ENCODE measurements around the gene TMC5. TPM values are rescaled to one million over a fixed set of nuclear protein-coding genes. Genes with fewer than 3 reads are reported as not detected.
A peak's percentile ranks its signal among the peaks of the same experiment; 100 is the strongest.
"Not testable (repeated sequence)": the region's sequence is repeated elsewhere in the genome, so short reads cannot be mapped to it uniquely, and the experiment has no call there.

The TMC5 gene
- total RNA-seq, 1 donor from 2014 or later, result 0.33 TPM

DNA sequence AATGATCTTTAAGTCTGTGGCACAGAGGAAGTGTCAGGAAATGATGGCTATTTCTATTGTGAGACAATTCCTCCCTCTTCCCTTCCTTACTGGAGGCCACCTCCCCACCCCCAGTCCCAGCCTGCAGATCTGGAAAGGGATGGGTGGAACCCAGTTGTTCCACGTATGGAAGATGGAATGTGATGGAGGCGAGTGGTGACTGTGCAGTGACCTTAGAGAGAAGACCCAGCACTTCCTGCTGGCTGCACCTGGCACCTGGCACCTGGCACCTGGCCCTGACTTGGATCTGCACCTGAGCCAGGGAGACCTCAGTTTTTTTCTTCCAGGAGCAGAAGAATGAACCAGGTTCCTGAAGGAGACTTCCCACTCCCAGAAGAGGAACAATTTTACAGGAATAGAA lies 33.0 kb upstream of the TMC5 start:
- DNase-seq (ENCODE audit: low read depth), result no peak
- TF ChIP-seq, protein P1, sequence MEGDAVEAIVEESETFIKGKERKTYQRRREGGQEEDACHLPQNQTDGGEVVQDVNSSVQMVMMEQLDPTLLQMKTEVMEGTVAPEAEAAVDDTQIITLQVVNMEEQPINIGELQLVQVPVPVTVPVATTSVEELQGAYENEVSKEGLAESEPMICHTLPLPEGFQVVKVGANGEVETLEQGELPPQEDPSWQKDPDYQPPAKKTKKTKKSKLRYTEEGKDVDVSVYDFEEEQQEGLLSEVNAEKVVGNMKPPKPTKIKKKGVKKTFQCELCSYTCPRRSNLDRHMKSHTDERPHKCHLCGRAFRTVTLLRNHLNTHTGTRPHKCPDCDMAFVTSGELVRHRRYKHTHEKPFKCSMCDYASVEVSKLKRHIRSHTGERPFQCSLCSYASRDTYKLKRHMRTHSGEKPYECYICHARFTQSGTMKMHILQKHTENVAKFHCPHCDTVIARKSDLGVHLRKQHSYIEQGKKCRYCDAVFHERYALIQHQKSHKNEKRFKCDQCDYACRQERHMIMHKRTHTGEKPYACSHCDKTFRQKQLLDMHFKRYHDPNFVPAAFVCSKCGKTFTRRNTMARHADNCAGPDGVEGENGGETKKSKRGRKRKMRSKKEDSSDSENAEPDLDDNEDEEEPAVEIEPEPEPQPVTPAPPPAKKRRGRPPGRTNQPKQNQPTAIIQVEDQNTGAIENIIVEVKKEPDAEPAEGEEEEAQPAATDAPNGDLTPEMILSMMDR (IDR thresholded peaks at IDR 0.05; ENCODE audit: insufficient read depth, low read length, poor library complexity, severe bottlenecking), result no peak
- Histone ChIP-seq H3K36me3 (ENCODE audit: control insufficient read depth, insufficient read depth, low read length) (no peaks in the 10 kb centered on the region), H3K27me3 (ENCODE audit: control insufficient read depth, insufficient read depth, low read length) (peaks cover 4% of the 10 kb centered on the region), H3K4me3 (ENCODE audit: low read depth, low read length) (no peak overlapping the region)

DNA sequence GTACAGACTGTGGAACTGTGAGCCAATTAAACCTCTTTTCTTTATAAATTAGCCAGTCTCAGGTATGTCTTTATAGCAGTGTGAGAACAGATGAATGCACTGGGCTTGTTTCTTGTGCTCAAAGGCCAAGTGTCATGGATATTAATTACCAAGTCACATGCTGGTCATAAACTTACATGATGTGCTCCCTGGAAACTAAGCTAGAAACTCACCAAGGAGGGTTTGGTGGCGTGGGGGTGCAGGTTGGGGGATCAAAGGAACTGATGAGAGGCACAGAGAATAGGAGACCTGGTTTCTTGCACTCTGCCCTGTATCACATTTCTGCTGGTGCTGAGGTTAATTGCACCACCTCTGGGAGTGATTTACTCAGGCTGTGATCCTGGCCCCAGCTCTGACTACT lies 31.2 kb upstream of the TMC5 start:
- TF ChIP-seq, protein P1 (IDR thresholded peaks at IDR 0.05; ENCODE audit: insufficient read depth, low read length, poor library complexity, severe bottlenecking), result no peak
- Histone ChIP-seq H3K27me3 (ENCODE audit: control insufficient read depth, insufficient read depth, low read length) (peaks cover 3% of the 10 kb centered on the region), H3K36me3 (ENCODE audit: control insufficient read depth, insufficient read depth, low read length) (no peaks in the 10 kb centered on the region), H3K4me3 (ENCODE audit: low read depth, low read length) (no peak overlapping the region)
- no peak for DNase-seq (ENCODE audit: low read depth)

DNA sequence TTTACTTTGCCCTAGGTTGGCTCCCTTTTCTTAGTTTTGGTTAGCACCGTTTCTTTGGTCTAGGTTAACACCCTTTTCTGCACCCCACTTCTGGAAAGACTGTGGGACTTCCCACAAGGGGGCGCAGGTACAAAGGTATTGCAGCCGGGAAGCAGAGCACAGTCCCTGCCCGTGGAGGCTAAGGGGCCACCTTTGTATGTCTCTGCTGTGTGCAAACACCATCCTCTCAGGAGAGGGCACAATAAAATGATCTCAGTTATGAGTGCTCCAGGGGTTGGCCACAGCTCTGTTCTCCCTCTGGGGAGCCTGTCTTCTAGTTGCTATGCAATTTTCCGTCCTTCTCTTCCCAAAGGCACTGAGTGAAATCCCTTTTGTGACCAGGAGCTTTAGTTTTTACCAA lies 28.4 kb upstream of the TMC5 start:
- DNase-seq (ENCODE audit: low read depth), result no peak
- H3K4me3 ChIP-seq (ENCODE audit: low read depth, low read length), result no peak overlapping the region
- TF ChIP-seq, protein P1 (IDR thresholded peaks at IDR 0.05; ENCODE audit: insufficient read depth, low read length, poor library complexity, severe bottlenecking), result peak; percentile 59

DNA sequence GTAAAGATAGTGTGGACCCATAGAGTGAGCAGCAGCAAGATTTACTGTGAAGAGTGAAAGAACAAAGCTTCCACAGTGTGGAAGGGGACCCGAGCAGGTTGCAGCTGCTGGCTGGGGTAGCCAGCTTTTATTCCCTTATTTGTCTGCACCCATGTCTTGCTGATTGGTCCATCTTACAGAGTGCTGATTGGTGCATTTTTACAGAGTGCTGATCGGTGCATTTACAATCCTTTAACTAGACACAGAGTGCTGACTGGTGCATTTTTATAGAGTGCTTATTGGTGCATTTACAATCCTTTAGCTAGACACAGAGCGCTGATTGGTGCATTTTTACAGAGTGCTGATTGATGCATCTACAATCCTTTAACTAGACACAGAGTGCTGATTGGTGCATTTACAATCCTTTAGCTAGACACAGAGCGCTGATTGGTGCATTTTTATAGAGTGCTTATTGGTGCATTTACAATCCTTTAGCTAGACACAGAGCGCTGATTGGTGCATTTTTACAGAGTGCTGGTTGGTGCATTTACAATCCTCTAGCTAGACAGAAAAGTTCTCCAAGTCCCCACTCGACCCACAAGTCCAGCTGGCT lies 26.4 kb upstream of the TMC5 start:
- not testable (repeated sequence) for H3K36me3 ChIP-seq (ENCODE audit: control insufficient read depth, insufficient read depth, low read length); DNase-seq (ENCODE audit: low read depth); H3K4me3 ChIP-seq (ENCODE audit: low read depth, low read length); H3K27me3 ChIP-seq (ENCODE audit: control insufficient read depth, insufficient read depth, low read length)

More for the DNA sequence above, 28.4 kb upstream of the TMC5 start:
- Histone ChIP-seq H3K27me3 (ENCODE audit: control insufficient read depth, insufficient read depth, low read length) (no peaks in the 10 kb centered on the region), H3K36me3 (ENCODE audit: control insufficient read depth, insufficient read depth, low read length) (no peaks in the 10 kb centered on the region)

DNA sequence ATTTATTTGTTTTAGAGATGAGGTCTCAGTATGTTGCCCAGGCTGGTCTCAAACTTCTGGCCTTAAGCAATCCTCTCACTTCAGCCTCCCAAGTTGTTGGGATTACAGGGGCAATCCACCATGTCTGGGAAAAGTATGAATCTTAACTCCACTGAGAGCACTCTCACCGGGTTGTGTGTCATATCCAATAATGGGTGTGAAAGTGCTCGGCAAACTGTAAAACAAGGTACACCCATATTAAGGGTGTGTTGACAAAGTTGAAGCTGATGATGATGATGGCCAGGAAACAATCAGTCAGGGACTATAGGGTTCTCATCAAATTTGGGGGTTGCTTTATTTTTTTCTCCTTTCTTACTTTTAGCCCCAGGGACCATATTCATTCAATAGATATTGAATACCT lies 25.3 kb upstream of the TMC5 start:
- TF ChIP-seq, protein P1 (IDR thresholded peaks at IDR 0.05; ENCODE audit: insufficient read depth, low read length, poor library complexity, severe bottlenecking), result no peak
- no peaks in the 10 kb centered on the region for H3K27me3 ChIP-seq (ENCODE audit: control insufficient read depth, insufficient read depth, low read length)
- no peaks in the 10 kb centered on the region for H3K36me3 ChIP-seq (ENCODE audit: control insufficient read depth, insufficient read depth, low read length)
- no peak overlapping the region for H3K4me3 ChIP-seq (ENCODE audit: low read depth, low read length)
- DNase-seq (ENCODE audit: low read depth), result no peak

DNA sequence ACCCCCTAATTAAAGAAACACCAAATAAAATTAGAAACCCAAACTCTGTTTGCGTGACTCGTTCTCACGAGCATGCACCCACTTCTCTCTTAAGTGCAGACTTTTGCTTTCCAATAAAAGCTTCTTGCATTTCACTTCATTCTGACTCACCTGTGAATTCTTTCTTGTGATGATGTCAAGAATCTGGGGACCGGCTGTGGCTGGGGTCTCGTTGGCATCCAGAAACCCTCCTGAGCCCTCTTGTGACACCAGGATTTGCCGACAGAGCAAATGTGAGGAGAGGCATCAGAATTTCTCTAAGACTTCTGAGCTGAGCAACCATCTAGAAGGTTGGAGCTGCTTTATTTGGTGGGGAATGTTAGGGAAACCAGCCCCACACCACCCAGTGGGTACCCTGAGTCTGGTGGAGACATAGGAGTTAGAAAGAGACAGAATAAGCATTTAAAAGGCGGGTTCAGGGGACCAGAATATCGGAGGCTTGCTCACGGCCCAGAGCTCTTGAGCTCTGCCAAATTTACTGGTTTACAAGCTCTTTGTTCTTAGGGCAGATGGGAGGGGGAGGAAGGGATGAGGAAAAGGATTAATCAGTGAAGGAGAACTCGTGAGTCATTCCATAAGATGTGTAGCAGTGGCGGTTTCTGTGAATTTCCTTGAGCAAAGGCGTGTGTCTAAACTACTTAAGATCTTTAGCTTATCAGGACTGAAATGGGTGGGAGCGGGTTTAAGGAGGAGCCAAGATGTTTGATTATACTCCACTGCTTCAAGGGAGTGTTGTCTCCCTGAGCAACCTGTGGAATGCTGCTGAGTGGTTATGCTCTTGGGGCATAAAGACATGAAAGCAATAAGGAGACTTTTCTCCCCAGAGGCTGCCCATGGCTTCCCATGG lies 24.2 kb upstream of the TMC5 start:
- H3K27me3 ChIP-seq (ENCODE audit: control insufficient read depth, insufficient read depth, low read length), result no peaks in the 10 kb centered on the region
- no peaks in the 10 kb centered on the region for H3K36me3 ChIP-seq (ENCODE audit: control insufficient read depth, insufficient read depth, low read length)
- TF ChIP-seq, protein P1 (IDR thresholded peaks at IDR 0.05; ENCODE audit: insufficient read depth, low read length, poor library complexity, severe bottlenecking), result no peak
- H3K4me3 ChIP-seq (ENCODE audit: low read depth, low read length), result no peak overlapping the region
- peak; percentile 70 for DNase-seq (ENCODE audit: low read depth)

DNA sequence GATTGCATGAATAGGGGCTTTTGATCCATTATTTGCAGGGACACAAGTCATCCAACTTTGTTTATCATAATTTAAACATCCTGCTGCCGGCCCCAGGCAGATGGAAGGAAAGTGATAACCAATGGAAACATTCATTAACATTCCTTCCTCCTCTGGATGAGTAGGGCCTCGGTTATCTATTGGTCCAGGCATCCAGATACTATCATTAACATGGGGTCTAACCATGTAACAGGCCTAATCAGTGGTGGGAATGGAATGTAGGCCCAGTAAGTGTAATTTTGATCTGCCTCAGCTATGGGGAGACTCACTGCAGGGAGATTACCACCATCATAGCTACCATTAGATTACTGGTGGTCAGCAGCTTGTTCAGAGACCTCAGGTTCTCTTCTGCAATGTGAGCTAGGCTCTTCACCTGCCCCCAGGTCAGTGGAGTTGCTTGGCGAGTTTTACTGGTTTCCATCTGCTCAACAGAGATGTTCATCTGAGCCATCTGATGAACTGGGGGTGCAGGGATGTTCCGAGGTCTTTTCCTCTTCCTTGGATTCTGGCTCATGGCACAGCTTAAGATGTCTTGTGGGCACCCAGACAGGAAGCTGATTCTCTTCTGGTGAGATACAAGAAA lies 21.9 kb upstream of the TMC5 start:
- DNase-seq (ENCODE audit: low read depth); H3K36me3 ChIP-seq (ENCODE audit: control insufficient read depth, insufficient read depth, low read length); H3K4me3 ChIP-seq (ENCODE audit: low read depth, low read length); H3K27me3 ChIP-seq (ENCODE audit: control insufficient read depth, insufficient read depth, low read length): not testable (repeated sequence)

Data from kidney epithelial cell (primary cell).